Liver (tissue), 9 donors: ENCODE data around the gene RPGRIP1L. TPM values are rescaled to one million over a fixed set of nuclear protein-coding genes. Genes with fewer than 3 reads are reported as not detected.

Source experiments
- DNase-seq: peaks from one replicate; pipeline ENCODE4 v3.0.0-alpha.2; 2017; ENCODE audit warnings: low spot score
- H3K27ac ChIP-seq, 2 donors: one replicate each; pipeline ENCODE4 v1.7.0; 2013; ENCODE audit warnings: inconsistent platforms in 2 of 2, low read length in 2 of 2, control low read depth in 1 of 2, low read depth in 1 of 2, mild to moderate bottlenecking in 1 of 2
- H3K27me3 ChIP-seq, 4 donors: one replicate each; pipeline versions ENCODE4 v1.6.1 to v1.7.0; 2013; ENCODE audit warnings: low read length in 3 of 4, inconsistent platforms in 1 of 4, mild to moderate bottlenecking in 1 of 4, moderate library complexity in 1 of 4; ENCODE audit not compliant: control insufficient read depth in 4 of 4, insufficient read depth in 4 of 4
- H3K36me3 ChIP-seq, 4 donors: one replicate each; pipeline versions ENCODE4 v1.6.1 to v1.7.0; 2013; ENCODE audit warnings: low read length in 3 of 4, mild to moderate bottlenecking in 3 of 4, low read depth in 1 of 4, moderate library complexity in 1 of 4; ENCODE audit not compliant: control insufficient read depth in 4 of 4, insufficient read depth in 3 of 4
- H3K4me1 ChIP-seq, 4 donors: one replicate each; pipeline versions ENCODE4 v1.6.1 to v1.7.0; 2013; ENCODE audit warnings: low read length in 3 of 4, mild to moderate bottlenecking in 3 of 4, moderate library complexity in 1 of 4; ENCODE audit not compliant: control insufficient read depth in 4 of 4, insufficient read depth in 4 of 4
- H3K4me3 ChIP-seq, 3 donors: one replicate each; pipeline versions ENCODE4 v1.6.1 to v1.7.0; 2013; ENCODE audit warnings: low read length in 3 of 3, control low read depth in 1 of 3, low read depth in 1 of 3, mild to moderate bottlenecking in 1 of 3
- H3K9ac ChIP-seq, 2 donors: one replicate each; pipeline ENCODE4 v1.7.0; 2013; ENCODE audit warnings: low read length in 2 of 2, mild to moderate bottlenecking in 2 of 2, moderate library complexity in 2 of 2, control low read depth in 1 of 2, low read depth in 1 of 2
- H3K9me3 ChIP-seq, 4 donors: one replicate each; pipeline versions ENCODE4 v1.6.1 to v1.7.0; 2013; ENCODE audit warnings: low read length in 3 of 4; ENCODE audit not compliant: control insufficient read depth in 4 of 4
- ATF3 ChIP-seq: IDR thresholded peaks from 2 replicates; pipeline ENCODE4 v1.6.1; 2016; ENCODE audit warnings: antibody characterized with exemption
- CTCF ChIP-seq: fragments of 150-350 bp; IDR thresholded peaks from 2 replicates; pipeline ENCODE4 v1.5.1; 2017; ENCODE audit warnings: improper control_type of control experiment, low read depth, low read length; ENCODE audit not compliant: missing input control
- EGR1 ChIP-seq, 2 donors: IDR thresholded peaks; 2 replicates each; pipeline ENCODE4 v1.6.1; 2016 to 2018; ENCODE audit warnings: antibody characterized with exemption in 2 of 2, low read depth in 2 of 2
- FOXA1 ChIP-seq: IDR thresholded peaks from 2 replicates; pipeline ENCODE4 v1.6.1; 2016; ENCODE audit warnings: antibody characterized with exemption
- FOXA2 ChIP-seq: IDR thresholded peaks from 2 replicates; pipeline ENCODE4 v1.6.1; 2016; ENCODE audit warnings: antibody characterized with exemption
- GABPA ChIP-seq, 2 donors: IDR thresholded peaks in 1 of 2; conservative IDR thresholded peaks in 1 of 2; 2 replicates each; pipeline ENCODE4 v1.6.1; 2016; ENCODE audit warnings: antibody characterized with exemption in 2 of 2, mild to moderate bottlenecking in 1 of 2, moderate library complexity in 1 of 2
- HNF4A ChIP-seq, 2 donors: conservative IDR thresholded peaks; 2 replicates each; pipeline ENCODE4 v1.6.1; 2016; ENCODE audit warnings: antibody characterized with exemption in 2 of 2, mild to moderate bottlenecking in 2 of 2
- HNF4G ChIP-seq: IDR thresholded peaks from 2 replicates; pipeline ENCODE4 v1.6.1; 2016; ENCODE audit warnings: antibody characterized with exemption
- JUND ChIP-seq, 2 donors: IDR thresholded peaks; 2 replicates each; pipeline ENCODE4 v1.6.1; 2016; ENCODE audit warnings: antibody characterized with exemption in 2 of 2
- MAX ChIP-seq: IDR thresholded peaks from 2 replicates; pipeline ENCODE4 v1.6.1; 2016; ENCODE audit warnings: antibody characterized with exemption
- NR2F2 ChIP-seq: IDR thresholded peaks from 2 replicates; pipeline ENCODE4 v1.6.1; 2016; ENCODE audit warnings: antibody characterized with exemption
- RAD21 ChIP-seq, 2 donors: IDR thresholded peaks; 2 replicates each; pipeline ENCODE4 v1.6.1; 2016; ENCODE audit warnings: antibody characterized with exemption in 2 of 2, mild to moderate bottlenecking in 2 of 2
- REST ChIP-seq: IDR thresholded peaks from 2 replicates; pipeline ENCODE4 v1.6.1; 2016; ENCODE audit warnings: antibody characterized with exemption, mild to moderate bottlenecking
- SP1 ChIP-seq: IDR thresholded peaks from 2 replicates; pipeline ENCODE4 v1.6.1; 2018; ENCODE audit warnings: antibody characterized with exemption, mild to moderate bottlenecking
- TAF1 ChIP-seq: conservative IDR thresholded peaks from 2 replicates; pipeline ENCODE4 v1.6.1; 2016; ENCODE audit warnings: antibody characterized with exemption, mild to moderate bottlenecking
- YY1 ChIP-seq: IDR thresholded peaks from 2 replicates; pipeline ENCODE4 v1.6.1; 2016; ENCODE audit warnings: antibody characterized with exemption, mild to moderate bottlenecking
- ZBTB33 ChIP-seq: IDR thresholded peaks from 2 replicates; pipeline ENCODE4 v1.6.1; 2016; ENCODE audit warnings: antibody characterized with exemption
- WGBS: extraction: QIAGEN DNeasy Blood & Tissue Kit; methylation state at CpG from one replicate; pipeline ENCODE4 v1.1.7; 2013; 5-methylcytosine and 5-hydroxymethylcytosine counted together
- polyA plus RNA-seq, 2 donors: library from polyadenylated mRNA; stranded (reverse) in 1 of 2; unstranded in 1 of 2; fragments of 200-250 nt in 1 of 2; fragments of >200 nt in 1 of 2; fragmentation: Nextera tagmentation in 1 of 2; extraction: Ambion mirVana in 1 of 2; gene quantifications; one replicate each; pipeline versions ENCODE4 v1.2.1 to v1.2.3, GENCODE V29; 2013 to 2015
- total RNA-seq, 2 donors: library from RNA; depleted of rRNA; stranded (reverse); fragments of >200 nt; gene quantifications; one replicate each; pipeline ENCODE4 v1.2.3, GENCODE V29; 2014
- donor health status: healthy.
- donor health status: healthy.
- donor health status: healthy.
- donor health status: healthy.
- donor health status: healthy.

The RPGRIP1L gene
- total and polyA plus RNA-seq, 4 donors, result 0.46 to 1.4 (median 0.89) TPM

GRCh38 chr16:53629151-53629550 is 74.5 kb downstream of the RPGRIP1L start:
- TF ChIP-seq RAD21 (IDR thresholded peaks at IDR 0.05), result no peak
- no peak for TF ChIP-seq HNF4A (conservative IDR thresholded peaks at IDR 0.05)
- TF ChIP-seq SP1, result no peak
- no peak for TF ChIP-seq REST
- no peak for TF ChIP-seq ATF3
- TF ChIP-seq MAX, result no peak
- TF ChIP-seq TAF1, result no peak
- no peak for TF ChIP-seq CTCF
- TF ChIP-seq FOXA1, result no peak
- TF ChIP-seq JUND (IDR thresholded peaks at IDR 0.05), result no peak
- TF ChIP-seq NR2F2, result no peak
- no peak for TF ChIP-seq HNF4G
- TF ChIP-seq GABPA (IDR thresholded peaks at IDR 0.05 in 1 of 2, conservative IDR thresholded peaks at IDR 0.05 in 1 of 2), result no peak
- TF ChIP-seq EGR1 (IDR thresholded peaks at IDR 0.05; ENCODE audit: low read depth in 2 of 2), result no peak
- Histone ChIP-seq H3K27ac (no peak overlapping the region), H3K27me3 (no peaks in the 10 kb centered on the region), H3K9ac (no peak overlapping the region), H3K4me3 (no peak overlapping the region), H3K4me1 (no peaks in the 10 kb centered on the region), H3K36me3 (no peaks in the 10 kb centered on the region), H3K9me3 (no peaks in the 10 kb centered on the region)
- 91% methylated on average over 2 of the region's 2 CpGs for WGBS
- DNase-seq, result no peak

GRCh38 chr16:53626811-53627210 is 76.8 kb downstream of the RPGRIP1L start:
- Histone ChIP-seq H3K4me1 (no peaks in the 10 kb centered on the region), H3K27me3 (no peaks in the 10 kb centered on the region), H3K27ac (no peak overlapping the region), H3K9ac (no peak overlapping the region), H3K36me3 (no peaks in the 10 kb centered on the region), H3K4me3 (no peak overlapping the region), H3K9me3 (no peaks in the 10 kb centered on the region)
- WGBS, result 77% methylated on average over 2 of the region's 2 CpGs
- DNase-seq, result no peak
- TF ChIP-seq FOXA1 (no peak), NR2F2 (no peak), EGR1 (IDR thresholded peaks at IDR 0.05; ENCODE audit: low read depth in 2 of 2) (no peak), REST (no peak), FOXA2 (no peak), CTCF (no peak), HNF4A (conservative IDR thresholded peaks at IDR 0.05) (no peak), GABPA (IDR thresholded peaks at IDR 0.05 in 1 of 2, conservative IDR thresholded peaks at IDR 0.05 in 1 of 2) (no peak), TAF1 (no peak), ZBTB33 (no peak), SP1 (no peak), JUND (IDR thresholded peaks at IDR 0.05) (no peak), HNF4G (no peak), ATF3 (no peak), YY1 (no peak), RAD21 (IDR thresholded peaks at IDR 0.05) (no peak)
